ENCODE measurements around the gene SPAG9. TPM values are rescaled to one million over a fixed set of nuclear protein-coding genes. Genes with fewer than 3 reads are reported as not detected.

The SPAG9 gene
- total RNA-seq, 6 donors from 2014 or later: 87.5 to 233 (median 152) TPM

- Histone ChIP-seq H3K27ac (peak overlapping the region in 1 of 4 donors; percentile 19), H3K4me3 (no peak overlapping the region), H3K4me1 (peaks cover 21 to 37% (median 24%) of the 10 kb centered on the region in 4 donors), H3K27me3 (no peaks in the 10 kb centered on the region), H3K36me3 (no peaks in the 10 kb centered on the region), H3K9me3 (no peaks in the 10 kb centered on the region)
- WGBS, 2 donors: 72 to 84% methylated on average over 16 of the region's 16 CpGs
- DNase-seq: no peak
- no peak for TF ChIP-seq CTCF (IDR thresholded peaks at IDR 0.05)
- TF ChIP-seq POLR2A (IDR thresholded peaks at IDR 0.05): no peak
- no peak for TF ChIP-seq EP300 (IDR thresholded peaks at IDR 0.05)
- ATAC-seq (ENCODE audit: low FRiP score in 2 of 2): no peak
Measured at GRCh38 chr17:50920891-50921586, 199.6 kb downstream of the SPAG9 start.

GRCh38 chr17:50920041-50920410 is 200.6 kb downstream of the SPAG9 start:
- 58 to 82% methylated on average over 8 of the region's 8 CpGs for WGBS, 2 donors
- Histone ChIP-seq H3K4me3 (no peak overlapping the region), H3K27me3 (no peaks in the 10 kb centered on the region), H3K9me3 (no peaks in the 10 kb centered on the region), H3K27ac (peak overlapping the region in 3 of 4 donors; percentile 21 to 53 (median 48)), H3K36me3 (no peaks in the 10 kb centered on the region), H3K4me1 (peaks cover 23 to 37% (median 25%) of the 10 kb centered on the region in 4 donors)
- no peak for DNase-seq
- no peak for ATAC-seq (ENCODE audit: low FRiP score in 2 of 2)
- TF ChIP-seq POLR2A (IDR thresholded peaks at IDR 0.05) (no peak), CTCF (IDR thresholded peaks at IDR 0.05) (no peak), POLR2AphosphoS5 (IDR thresholded peaks at IDR 0.05) (no peak), EP300 (IDR thresholded peaks at IDR 0.05) (no peak)

GRCh38 chr17:50919321-50920040 is 201.2 kb downstream of the SPAG9 start:
- DNase-seq (peak; percentile 87 to 93), ATAC-seq (ENCODE audit: low FRiP score in 2 of 2) (peak; percentile 84 to 86)
- 36 to 55% methylated on average over 4 to 14 of the region's 18 CpGs for WGBS, 2 donors
- TF ChIP-seq EP300 (IDR thresholded peaks at IDR 0.05): no peak
- TF ChIP-seq POLR2A (IDR thresholded peaks at IDR 0.05): peak in 1 of 4 donors; percentile 43
- peak in 2 of 6 experiments; percentile 16 to 17 for TF ChIP-seq CTCF (IDR thresholded peaks at IDR 0.05)
- Histone ChIP-seq H3K4me3 (no peak overlapping the region), H3K9me3 (no peaks in the 10 kb centered on the region), H3K36me3 (no peaks in the 10 kb centered on the region), H3K27me3 (no peaks in the 10 kb centered on the region), H3K27ac (peak overlapping the region in 3 of 4 donors; percentile 21 to 53 (median 48)), H3K4me1 (peaks cover 23 to 40% (median 26%) of the 10 kb centered on the region in 4 donors)

- Histone ChIP-seq H3K4me3 (no peak overlapping the region), H3K4me1 (peaks cover 23 to 40% (median 26%) of the 10 kb centered on the region in 4 donors), H3K27ac (peak overlapping the region in 2 of 4 donors; percentile 43 to 53), H3K27me3 (no peaks in the 10 kb centered on the region), H3K9me3 (no peaks in the 10 kb centered on the region), H3K36me3 (no peaks in the 10 kb centered on the region)
- ATAC-seq (ENCODE audit: low FRiP score in 2 of 2) (no peak), DNase-seq (no peak)
- TF ChIP-seq EP300 (IDR thresholded peaks at IDR 0.05) (no peak), CTCF (IDR thresholded peaks at IDR 0.05) (no peak), POLR2A (IDR thresholded peaks at IDR 0.05) (no peak), POLR2AphosphoS5 (IDR thresholded peaks at IDR 0.05) (no peak)
- WGBS, 2 donors: 65 to 74% methylated on average over 5 of the region's 5 CpGs
Measured at GRCh38 chr17:50918933-50919296, 201.8 kb downstream of the SPAG9 start.

All from upper lobe of left lung (tissue), 6 donors.